Measurements from ENCODE around the gene SERP2. TPM values are rescaled to one million over a fixed set of nuclear protein-coding genes. Genes with fewer than 3 reads are reported as not detected.

SERP2 gene
- total RNA-seq, 4 donors from 2014 or later, result 13.1 to 20.5 (median 15.7) TPM

GRCh38 chr13:44354884-44355283 lies 18.7 kb upstream of the SERP2 start:
- Histone ChIP-seq H3K27ac (no peak overlapping the region), H3K4me1 (no peaks in the 10 kb centered on the region), H3K27me3 (no peaks in the 10 kb centered on the region), H3K9me3 (no peaks in the 10 kb centered on the region), H3K4me3 (no peak overlapping the region), H3K36me3 (no peaks in the 10 kb centered on the region)
- WGBS, 2 donors, result 78 to 80% methylated on average over 3 of the region's 3 CpGs
- no peak for TF ChIP-seq POLR2A (IDR thresholded peaks at IDR 0.05)
- TF ChIP-seq, protein P1, sequence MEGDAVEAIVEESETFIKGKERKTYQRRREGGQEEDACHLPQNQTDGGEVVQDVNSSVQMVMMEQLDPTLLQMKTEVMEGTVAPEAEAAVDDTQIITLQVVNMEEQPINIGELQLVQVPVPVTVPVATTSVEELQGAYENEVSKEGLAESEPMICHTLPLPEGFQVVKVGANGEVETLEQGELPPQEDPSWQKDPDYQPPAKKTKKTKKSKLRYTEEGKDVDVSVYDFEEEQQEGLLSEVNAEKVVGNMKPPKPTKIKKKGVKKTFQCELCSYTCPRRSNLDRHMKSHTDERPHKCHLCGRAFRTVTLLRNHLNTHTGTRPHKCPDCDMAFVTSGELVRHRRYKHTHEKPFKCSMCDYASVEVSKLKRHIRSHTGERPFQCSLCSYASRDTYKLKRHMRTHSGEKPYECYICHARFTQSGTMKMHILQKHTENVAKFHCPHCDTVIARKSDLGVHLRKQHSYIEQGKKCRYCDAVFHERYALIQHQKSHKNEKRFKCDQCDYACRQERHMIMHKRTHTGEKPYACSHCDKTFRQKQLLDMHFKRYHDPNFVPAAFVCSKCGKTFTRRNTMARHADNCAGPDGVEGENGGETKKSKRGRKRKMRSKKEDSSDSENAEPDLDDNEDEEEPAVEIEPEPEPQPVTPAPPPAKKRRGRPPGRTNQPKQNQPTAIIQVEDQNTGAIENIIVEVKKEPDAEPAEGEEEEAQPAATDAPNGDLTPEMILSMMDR (IDR thresholded peaks at IDR 0.05), result no peak
- TF ChIP-seq EP300 (IDR thresholded peaks at IDR 0.05), result no peak
- no peak for DNase-seq (ENCODE audit: low spot score in 2 of 2)

DNA sequence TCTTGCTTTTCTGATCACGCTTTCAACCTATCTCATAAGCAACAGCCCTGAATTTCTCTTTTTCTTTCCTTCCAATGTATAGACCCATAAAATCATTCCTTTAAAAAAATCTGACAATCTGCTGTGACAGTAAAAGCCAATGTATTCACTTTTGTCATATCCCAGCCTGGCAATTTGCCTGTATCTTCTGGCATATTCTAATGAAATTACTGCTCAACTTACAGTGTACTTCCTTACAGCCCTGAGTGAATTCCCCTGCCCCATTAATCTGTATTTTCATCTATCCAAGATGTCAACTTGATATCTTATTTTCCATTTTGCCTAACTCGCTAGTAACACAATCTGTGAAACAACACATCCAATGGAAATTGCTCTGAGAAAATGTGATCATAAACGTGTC lies 18.0 kb upstream of the SERP2 start:
- 76 to 79% methylated on average over 3 of the region's 3 CpGs for WGBS, 2 donors
- TF ChIP-seq POLR2A (IDR thresholded peaks at IDR 0.05) (no peak), EP300 (IDR thresholded peaks at IDR 0.05) (no peak)
- TF ChIP-seq, protein P1 (IDR thresholded peaks at IDR 0.05), result no peak

DNA sequence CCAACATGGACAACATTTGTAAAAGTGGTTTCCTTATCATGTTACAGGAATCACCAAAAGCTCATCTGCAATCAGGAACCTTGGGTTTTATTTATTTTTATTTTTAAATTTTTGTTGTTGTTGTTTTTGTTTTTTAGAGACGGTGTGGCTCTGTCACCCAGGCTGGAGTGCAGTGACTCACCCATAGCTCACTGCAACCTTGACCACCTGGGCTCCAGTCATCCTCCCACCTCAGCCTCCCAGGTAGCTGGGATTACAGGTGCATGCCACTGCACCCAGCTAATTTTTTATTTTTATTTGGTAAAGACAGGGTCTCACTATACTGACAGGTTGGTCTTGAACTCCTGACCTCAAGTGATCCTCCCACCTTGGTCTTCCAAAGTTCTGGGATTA lies 13.6 kb upstream of the SERP2 start:
- TF ChIP-seq POLR2A (IDR thresholded peaks at IDR 0.05), result no peak
- TF ChIP-seq, protein P1 (IDR thresholded peaks at IDR 0.05), result no peak
- TF ChIP-seq EP300 (IDR thresholded peaks at IDR 0.05), result no peak
- no peaks in the 10 kb centered on the region for H3K4me1 ChIP-seq
- DNase-seq (ENCODE audit: low spot score in 2 of 2), result no peak
- no peaks in the 10 kb centered on the region for H3K9me3 ChIP-seq
- H3K27ac ChIP-seq, result no peak overlapping the region
- WGBS, 2 donors, result 91 to 95% methylated on average over 1 of the region's 1 CpG
- no peaks in the 10 kb centered on the region for H3K36me3 ChIP-seq
- H3K4me3 ChIP-seq, result no peak overlapping the region
- no peaks in the 10 kb centered on the region for H3K27me3 ChIP-seq

More for the DNA sequence above, 18.0 kb upstream of the SERP2 start:
- Histone ChIP-seq H3K36me3 (no peaks in the 10 kb centered on the region), H3K4me3 (no peak overlapping the region), H3K9me3 (no peaks in the 10 kb centered on the region), H3K27ac (no peak overlapping the region), H3K4me1 (no peaks in the 10 kb centered on the region), H3K27me3 (no peaks in the 10 kb centered on the region)
- DNase-seq (ENCODE audit: low spot score in 2 of 2), result no peak

DNA sequence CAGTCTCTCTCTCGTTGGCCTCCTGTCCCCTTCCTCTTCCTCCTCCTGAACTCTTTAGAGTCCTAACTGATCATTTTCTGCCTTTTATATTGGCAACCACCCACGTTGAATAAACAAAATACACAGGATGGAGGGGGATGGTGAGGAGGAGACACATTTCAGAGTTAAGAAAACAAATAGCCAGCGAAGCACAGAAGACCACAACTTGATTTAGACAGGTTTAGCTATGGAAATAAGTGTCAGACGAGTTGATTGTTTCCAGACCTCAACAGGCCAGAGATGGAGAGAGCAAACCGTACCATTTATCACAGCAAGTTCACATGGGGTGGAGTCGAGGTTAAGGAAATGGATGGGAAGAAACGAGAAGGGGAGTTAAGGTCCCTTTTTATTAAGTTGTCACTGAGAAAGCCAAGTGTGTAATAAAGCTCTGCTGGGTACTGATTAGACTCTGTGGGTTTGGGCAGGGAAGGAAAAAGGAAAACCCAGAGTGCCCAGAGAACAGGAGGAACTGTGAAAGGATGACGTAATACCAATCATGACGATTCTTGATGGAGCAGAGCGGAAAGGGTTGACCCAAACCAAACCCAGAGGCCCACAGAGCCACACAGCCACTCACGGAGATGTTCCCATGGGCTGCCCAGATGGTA lies 11.1 kb upstream of the SERP2 start:
- Histone ChIP-seq H3K4me3 (no peak overlapping the region), H3K36me3 (no peaks in the 10 kb centered on the region), H3K27me3 (no peaks in the 10 kb centered on the region), H3K4me1 (peaks cover 0 to 1% (median 0%) of the 10 kb centered on the region in 4 donors), H3K27ac (no peak overlapping the region), H3K9me3 (no peaks in the 10 kb centered on the region)
- TF ChIP-seq EP300 (IDR thresholded peaks at IDR 0.05), result no peak
- no peak for TF ChIP-seq POLR2A (IDR thresholded peaks at IDR 0.05)
- TF ChIP-seq, protein P1 (IDR thresholded peaks at IDR 0.05), result no peak
- 60 to 72% methylated on average over 11 of the region's 11 CpGs for WGBS, 2 donors
- DNase-seq (ENCODE audit: low spot score in 2 of 2), result no peak

GRCh38 chr13:44363631-44364344 lies 9.8 kb upstream of the SERP2 start:
- Histone ChIP-seq H3K27ac (no peak overlapping the region), H3K27me3 (no peaks in the 10 kb centered on the region), H3K4me1 (peaks cover 0 to 13% (median 0%) of the 10 kb centered on the region in 4 donors), H3K36me3 (no peaks in the 10 kb centered on the region), H3K9me3 (no peaks in the 10 kb centered on the region), H3K4me3 (no peak overlapping the region)
- 65 to 76% methylated on average over 11 of the region's 11 CpGs for WGBS, 2 donors
- DNase-seq (ENCODE audit: low spot score in 2 of 2), result no peak
- TF ChIP-seq EP300 (IDR thresholded peaks at IDR 0.05) (no peak), POLR2A (IDR thresholded peaks at IDR 0.05) (no peak)
- TF ChIP-seq, protein P1 (IDR thresholded peaks at IDR 0.05), result no peak
